ENCODE data around the gene PWP1. TPM values are rescaled to one million over a fixed set of nuclear protein-coding genes. Genes with fewer than 3 reads are reported as not detected.
A peak's percentile ranks its signal among the peaks of the same experiment; 100 is the strongest.

PWP1 gene
- total and polyA plus RNA-seq, 9 of the 15 experiments (the other 6 are each of a cell fraction or from before 2014, with no cell fraction given), result 61.6 to 401 (median 111) TPM

- no peak for TF ChIP-seq HINFP (tag; conservative IDR thresholded peaks at IDR 0.05; ENCODE audit: low read depth)
- TF ChIP-seq, protein P1, sequence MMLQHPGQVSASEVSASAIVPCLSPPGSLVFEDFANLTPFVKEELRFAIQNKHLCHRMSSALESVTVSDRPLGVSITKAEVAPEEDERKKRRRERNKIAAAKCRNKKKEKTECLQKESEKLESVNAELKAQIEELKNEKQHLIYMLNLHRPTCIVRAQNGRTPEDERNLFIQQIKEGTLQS (IDR thresholded peaks at IDR 0.05), result no peak
- TF ChIP-seq, protein P1 (CRISPR knock-in tag; conservative IDR thresholded peaks at IDR 0.05), result no peak
- TF ChIP-seq ZNF311 (CRISPR knock-in tag; IDR thresholded peaks at IDR 0.05), result no peak
- peak; percentile 93 for TF ChIP-seq CREB1 (IDR thresholded peaks at IDR 0.05)
- TF ChIP-seq CREB1 (CRISPR knock-in tag; IDR thresholded peaks at IDR 0.05), result peak; percentile 92
- no peak for TF ChIP-seq SRSF3 (IDR thresholded peaks at IDR 0.05; ENCODE audit: insufficient read depth, low read length)
- TF ChIP-seq NFE2 (IDR thresholded peaks at IDR 0.05; ENCODE audit: low read depth), result no peak
- no peak for TF ChIP-seq BRD9 (IDR thresholded peaks at IDR 0.05; ENCODE audit: low read depth, partially characterized antibody)
- TF ChIP-seq MYNN (IDR thresholded peaks at IDR 0.05), result no peak
- TF ChIP-seq MYNN (CRISPR knock-in tag; IDR thresholded peaks at IDR 0.05), result no peak
- TF ChIP-seq, protein P2, sequence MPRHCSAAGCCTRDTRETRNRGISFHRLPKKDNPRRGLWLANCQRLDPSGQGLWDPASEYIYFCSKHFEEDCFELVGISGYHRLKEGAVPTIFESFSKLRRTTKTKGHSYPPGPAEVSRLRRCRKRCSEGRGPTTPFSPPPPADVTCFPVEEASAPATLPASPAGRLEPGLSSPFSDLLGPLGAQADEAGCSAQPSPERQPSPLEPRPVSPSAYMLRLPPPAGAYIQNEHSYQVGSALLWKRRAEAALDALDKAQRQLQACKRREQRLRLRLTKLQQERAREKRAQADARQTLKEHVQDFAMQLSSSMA (CRISPR knock-in tag; IDR thresholded peaks at IDR 0.05), result peak; percentile 73; the same call in 1 of the 2 replicates
- TF ChIP-seq NFE2L1 (tag; IDR thresholded peaks at IDR 0.05; ENCODE audit: borderline replicate concordance, low read depth), result no peak
- TF ChIP-seq STAG1 (CRISPR knock-in tag; IDR thresholded peaks at IDR 0.05; ENCODE audit: borderline replicate concordance), result no peak; the same call in 1 of the 2 replicates
- TF ChIP-seq MAX (CRISPR knock-in tag; IDR thresholded peaks at IDR 0.05), result no peak; the same call in 1 of the 2 replicates
- TF ChIP-seq, protein P3, sequence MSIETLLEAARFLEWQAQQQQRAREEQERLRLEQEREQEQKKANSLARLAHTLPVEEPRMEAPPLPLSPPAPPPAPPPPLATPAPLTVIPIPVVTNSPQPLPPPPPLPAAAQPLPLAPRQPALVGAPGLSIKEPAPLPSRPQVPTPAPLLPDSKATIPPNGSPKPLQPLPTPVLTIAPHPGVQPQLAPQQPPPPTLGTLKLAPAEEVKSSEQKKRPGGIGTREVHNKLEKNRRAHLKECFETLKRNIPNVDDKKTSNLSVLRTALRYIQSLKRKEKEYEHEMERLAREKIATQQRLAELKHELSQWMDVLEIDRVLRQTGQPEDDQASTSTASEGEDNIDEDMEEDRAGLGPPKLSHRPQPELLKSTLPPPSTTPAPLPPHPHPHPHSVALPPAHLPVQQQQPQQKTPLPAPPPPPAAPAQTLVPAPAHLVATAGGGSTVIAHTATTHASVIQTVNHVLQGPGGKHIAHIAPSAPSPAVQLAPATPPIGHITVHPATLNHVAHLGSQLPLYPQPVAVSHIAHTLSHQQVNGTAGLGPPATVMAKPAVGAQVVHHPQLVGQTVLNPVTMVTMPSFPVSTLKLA (conservative IDR thresholded peaks at IDR 0.05), result peak in 1 of 2 experiments; percentile 23; a peak in 1 of 4 replicates
- TF ChIP-seq POLR3G (IDR thresholded peaks at IDR 0.05; ENCODE audit: extremely low read depth, insufficient read length, insufficient replicate concordance), result no peak
- TF ChIP-seq EZH2 (IDR thresholded peaks at IDR 0.05; ENCODE audit: borderline replicate concordance, low read depth, low read length), result no peak
- no peak for TF ChIP-seq EGR1 (conservative IDR thresholded peaks at IDR 0.05)
- no peak for TF ChIP-seq PHB (CRISPR knock-in tag; IDR thresholded peaks at IDR 0.05)
- TF ChIP-seq ZNF324 (CRISPR knock-in tag; IDR thresholded peaks at IDR 0.05), result no peak
- no peak for TF ChIP-seq MAFK (IDR thresholded peaks at IDR 0.05; ENCODE audit: low read length)
- TF ChIP-seq CBX2 (IDR thresholded peaks at IDR 0.05; ENCODE audit: insufficient read depth, low read length, poor library complexity, severe bottlenecking), result no peak
- TF ChIP-seq TEAD2 (tag; IDR thresholded peaks at IDR 0.05), result no peak
- TF ChIP-seq KLF6 (CRISPR knock-in tag; IDR thresholded peaks at IDR 0.05; ENCODE audit: borderline replicate concordance), result no peak
- TF ChIP-seq ZNF212 (CRISPR knock-in tag; IDR thresholded peaks at IDR 0.05), result no peak
These were observed 75.4 kb downstream of the PWP1 start, which contains the start of gene PRDM4 (continued) for GRCh38 chr12:107760809-107761501.
